K562 (cell line): ENCODE data around the gene MID1IP1. TPM values are rescaled to one million over a fixed set of nuclear protein-coding genes. Genes with fewer than 3 reads are reported as not detected.

Experiments used
- ELF2 ChIP-seq: fragments of 250-450 bp; sonication (Bioruptor Pico); IDR thresholded peaks from 2 replicates; pipeline ENCODE4 v1.5.0; 2021; ENCODE audit warnings: mild to moderate bottlenecking
- GATA2 ChIP-seq: sonication (generic); formaldehyde crosslinking; IDR thresholded peaks from 2 replicates; pipeline ENCODE4 v1.4.0; 2020; ENCODE audit warnings: mild to moderate bottlenecking, missing genetic modification reagents
- KAT2B ChIP-seq: IDR thresholded peaks from one replicate; pipeline ENCODE4 v1.6.1; 2012; ENCODE audit warnings: low read depth, mild to moderate bottlenecking, control low read depth, inconsistent platforms, low read length, moderate library complexity
- KDM2B ChIP-seq: fragments of 250-450 bp; sonication (Bioruptor Pico); IDR thresholded peaks from 2 replicates; pipeline ENCODE4 v1.8.0; 2021; ENCODE audit warnings: mild to moderate bottlenecking, moderate library complexity
- KHSRP ChIP-seq: fragments of 450-650 bp; IDR thresholded peaks from 2 replicates; pipeline ENCODE4 v1.6.1; 2017
- MITF ChIP-seq: IDR thresholded peaks from 2 replicates; pipeline ENCODE4 v1.6.1; 2014; ENCODE audit warnings: antibody characterized with exemption
- MXD1 ChIP-seq: fragments of 250-450 bp; sonication (Bioruptor Pico); IDR thresholded peaks from 2 replicates; pipeline ENCODE4 v1.8.0; 2021; ENCODE audit warnings: borderline replicate concordance, mild to moderate bottlenecking, moderate library complexity; ENCODE audit not compliant: poor library complexity, severe bottlenecking
- NR1H2 ChIP-seq: sonication (generic); formaldehyde crosslinking; IDR thresholded peaks from 2 replicates; pipeline ENCODE4 v1.4.0; 2020; ENCODE audit warnings: mild to moderate bottlenecking, missing genetic modification reagents
- POLR2AphosphoS2 ChIP-seq: IDR thresholded peaks from 2 replicates; pipeline ENCODE4 v1.6.1; 2012; ENCODE audit warnings: low read length, improper control_type of control experiment
- SAFB ChIP-seq: fragments of 200-400 bp; formaldehyde crosslinking; IDR thresholded peaks from 2 replicates; pipeline ENCODE4 v1.6.1; 2017; ENCODE audit warnings: low read depth, low read length, borderline replicate concordance
- SFPQ ChIP-seq: fragments of 200-400 bp; formaldehyde crosslinking; IDR thresholded peaks from 2 replicates; pipeline ENCODE4 v1.6.1; 2017; ENCODE audit warnings: mild to moderate bottlenecking, low read depth, low read length, moderate library complexity
- SMAD3 ChIP-seq: fragments of 450-650 bp; formaldehyde crosslinking; conservative IDR thresholded peaks from 2 replicates; pipeline ENCODE4 v1.4.0; 2020; ENCODE audit warnings: mild to moderate bottlenecking
- SNAPC5 ChIP-seq: fragments of 250-450 bp; sonication (Bioruptor Pico); IDR thresholded peaks from 2 replicates; pipeline ENCODE4 v1.8.0; 2021; ENCODE audit warnings: moderate library complexity, mild to moderate bottlenecking, inconsistent platforms
- TAL1 ChIP-seq: fragments of 450-650 bp; IDR thresholded peaks from 2 replicates; pipeline ENCODE4 v1.6.1; 2016; ENCODE audit warnings: mild to moderate bottlenecking
- ZBTB5 ChIP-seq: fragments of 450-650 bp; IDR thresholded peaks from 2 replicates; pipeline ENCODE4 v1.6.1; 2017; ENCODE audit warnings: antibody characterized with exemption
- ZFP91 ChIP-seq: sonication (generic); formaldehyde crosslinking; IDR thresholded peaks from 2 replicates; pipeline ENCODE4 v1.8.0; 2022; ENCODE audit warnings: mild to moderate bottlenecking, missing genetic modification reagents
- ZNF124 ChIP-seq: sonication (generic); formaldehyde crosslinking; IDR thresholded peaks from 2 replicates; pipeline ENCODE4 v1.8.1; 2022; ENCODE audit warnings: missing genetic modification reagents
- ZNF354B ChIP-seq: fragments of 250-450 bp; sonication (Bioruptor Pico); IDR thresholded peaks from 2 replicates; pipeline ENCODE4 v1.4.0; 2020
- ZNF445 ChIP-seq: fragments of 250-450 bp; sonication (Bioruptor Pico); IDR thresholded peaks from 2 replicates; pipeline ENCODE4 v1.4.0; 2020; ENCODE audit warnings: low read depth, mild to moderate bottlenecking, moderate library complexity
- ZNF584 ChIP-seq: fragments of 200-800 bp; sonication (Bioruptor generic); IDR thresholded peaks from 2 replicates; pipeline ENCODE4 v1.6.1; 2016; ENCODE audit warnings: low read depth, mild to moderate bottlenecking, missing genetic modification characterization, missing compliant biosample characterization
- ZNF830 ChIP-seq: fragments of 250-450 bp; sonication (Bioruptor Pico); IDR thresholded peaks from 2 replicates; pipeline ENCODE4 v1.5.0; 2021; ENCODE audit warnings: mild to moderate bottlenecking
- polyA plus RNA-seq, 8 experiments: library from polyadenylated mRNA; depleted of rRNA in 4 of 8; stranded (reverse) in 5 of 8; unstranded in 3 of 8; fragments of >200 nt; fragmentation: Nextera tagmentation in 2 of 8; fragmentation: Illumina TruSeq in 1 of 8; extraction: Ambion mirVana in 2 of 8; extraction: Trizol in 1 of 8; gene quantifications; 2 replicates each; pipeline versions ENCODE4 v1.2.1 to v1.2.3, GENCODE V29; 2011 to 2014; ENCODE audit warnings: inconsistent platforms in 1 of 8, missing spikeins in 1 of 8
- total RNA-seq, 7 experiments: library from RNA; depleted of rRNA in 6 of 7; stranded (reverse); fragments of >200 nt in 6 of 7; fragmentation: Illumina TruSeq in 2 of 7; extraction: Trizol in 2 of 7; gene quantifications; 2 replicates each; pipeline versions ENCODE4 v1.2.1 to v1.2.3, GENCODE V29; 2011 to 2021; ENCODE audit warnings: low replicate concordance in 1 of 7
- TF ChIP-seq, protein P1 (sequence below): sonication (generic); formaldehyde crosslinking; IDR thresholded peaks from 2 replicates; pipeline ENCODE4 v1.8.1; 2022; ENCODE audit warnings: missing genetic modification reagents

Gene MID1IP1
- total and polyA plus RNA-seq, 9 of the 15 experiments (the other 6 are each of a cell fraction or from before 2014, with no cell fraction given), result 0.51 to 102 (median 27.5) TPM

DNA sequence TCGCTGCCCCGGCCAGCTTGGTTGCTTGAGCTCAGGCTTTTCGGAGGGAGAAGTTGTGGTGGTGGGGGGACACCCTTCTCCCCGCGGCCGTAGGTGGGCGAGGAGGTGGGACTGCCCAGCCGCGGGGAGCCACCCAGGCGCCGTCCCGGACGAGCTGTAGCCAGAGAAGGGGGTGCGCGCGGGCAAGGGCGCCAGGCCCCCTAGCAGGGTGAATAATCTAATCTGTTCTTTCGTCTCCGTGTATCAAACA lies 3.1 kb downstream of the MID1IP1 start (continued):
- TF ChIP-seq SFPQ, result no peak
- 0 out of 2 replicates have a peak, but pooled peaks have one; percentile 1 for TF ChIP-seq GATA2 (CRISPR knock-in tag)
- TF ChIP-seq SAFB, result no peak
- TF ChIP-seq ELF2 (CRISPR knock-in tag), result no peak
- TF ChIP-seq KHSRP, result no peak
- TF ChIP-seq KDM2B (CRISPR knock-in tag), result no peak
- TF ChIP-seq KAT2B, result no peak
- TF ChIP-seq ZNF445 (CRISPR knock-in tag), result no peak
- TF ChIP-seq MITF, result no peak
- TF ChIP-seq POLR2AphosphoS2, result no peak
- no peak for TF ChIP-seq ZBTB5
- TF ChIP-seq ZNF124 (CRISPR knock-in tag), result no peak
- no peak for TF ChIP-seq ZFP91 (CRISPR knock-in tag)
- TF ChIP-seq SNAPC5 (CRISPR knock-in tag), result no peak
- no peak for TF ChIP-seq TAL1
- 0 out of 2 replicates have a peak, but pooled peaks have one; percentile 8 for TF ChIP-seq ZNF830 (CRISPR knock-in tag)
- TF ChIP-seq ZNF584 (CRISPR knock-in tag), result no peak
- TF ChIP-seq SMAD3 (CRISPR knock-in tag), result no peak
- no peak for TF ChIP-seq MXD1
- TF ChIP-seq NR1H2 (CRISPR knock-in tag), result no peak
- TF ChIP-seq, protein P1, sequence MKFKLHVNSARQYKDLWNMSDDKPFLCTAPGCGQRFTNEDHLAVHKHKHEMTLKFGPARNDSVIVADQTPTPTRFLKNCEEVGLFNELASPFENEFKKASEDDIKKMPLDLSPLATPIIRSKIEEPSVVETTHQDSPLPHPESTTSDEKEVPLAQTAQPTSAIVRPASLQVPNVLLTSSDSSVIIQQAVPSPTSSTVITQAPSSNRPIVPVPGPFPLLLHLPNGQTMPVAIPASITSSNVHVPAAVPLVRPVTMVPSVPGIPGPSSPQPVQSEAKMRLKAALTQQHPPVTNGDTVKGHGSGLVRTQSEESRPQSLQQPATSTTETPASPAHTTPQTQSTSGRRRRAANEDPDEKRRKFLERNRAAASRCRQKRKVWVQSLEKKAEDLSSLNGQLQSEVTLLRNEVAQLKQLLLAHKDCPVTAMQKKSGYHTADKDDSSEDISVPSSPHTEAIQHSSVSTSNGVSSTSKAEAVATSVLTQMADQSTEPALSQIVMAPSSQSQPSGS, result no peak
- no peak for TF ChIP-seq ZNF354B
